Transverse colon (tissue), 4 donors: Measurements from ENCODE around the gene BROX.
"Not testable (repeated sequence)": the region's sequence is repeated elsewhere in the genome, so short reads cannot be mapped to it uniquely, and the experiment has no call there.

Experiments
- CTCF ChIP-seq, 5 experiments: fragments of 200-600 bp in 3 of 5; fragments of 450-650 bp in 2 of 5; sonication (generic) in 3 of 5; IDR thresholded peaks; 1 replicate in 2 of 5; 2 replicates in 3 of 5; pipeline ENCODE4 v1.5.1; 2016 to 2017; ENCODE audit warnings: antibody characterized with exemption in 5 of 5, inconsistent platforms in 3 of 5, mild to moderate bottlenecking in 2 of 5, moderate library complexity in 1 of 5
- EP300 ChIP-seq: sonication (generic); formaldehyde crosslinking; IDR thresholded peaks from one replicate; pipeline ENCODE4 v1.6.1; 2017; ENCODE audit warnings: antibody characterized with exemption, low read depth
- POLR2AphosphoS5 ChIP-seq, 3 donors: sonication (generic); formaldehyde crosslinking; IDR thresholded peaks; one replicate each; pipeline ENCODE4 v1.6.1; 2016; ENCODE audit warnings: antibody characterized with exemption in 3 of 3

GRCh38 chr1:222741630-222742457 lies 29.5 kb downstream of the BROX start:
- not testable (repeated sequence) for TF ChIP-seq CTCF (IDR thresholded peaks at IDR 0.05); EP300; POLR2AphosphoS5 (IDR thresholded peaks at IDR 0.05)
